HepG2 (cell line): ENCODE results near the gene DNAJC8. TPM values are rescaled to one million over a fixed set of nuclear protein-coding genes. Genes with fewer than 3 reads are reported as not detected.

Experiments used
- ATRX ChIP-seq: sonication (generic); formaldehyde crosslinking; IDR thresholded peaks from 2 replicates; pipeline ENCODE4 v1.4.0; 2020; ENCODE audit warnings: missing genetic modification reagents, borderline replicate concordance
- BRF2 ChIP-seq: sonication (generic); formaldehyde crosslinking; IDR thresholded peaks from 2 replicates; pipeline ENCODE4 v1.8.1; 2022; ENCODE audit warnings: mild to moderate bottlenecking, missing genetic modification reagents
- CEBPB ChIP-seq: IDR thresholded peaks from 2 replicates; pipeline ENCODE4 v1.6.1; 2011; ENCODE audit warnings: low read depth, low read length, improper control_type of control experiment, borderline replicate concordance
- EEA1 ChIP-seq: sonication (generic); formaldehyde crosslinking; IDR thresholded peaks from 2 replicates; pipeline ENCODE4 v1.5.1; 2020; ENCODE audit warnings: mild to moderate bottlenecking, missing genetic modification reagents, borderline replicate concordance
- ELK4 ChIP-seq: sonication (generic); formaldehyde crosslinking; IDR thresholded peaks from 2 replicates; pipeline ENCODE4 v1.9.0; 2021; ENCODE audit warnings: missing genetic modification reagents, borderline replicate concordance
- FIP1L1 ChIP-seq: fragments of 200-400 bp; formaldehyde crosslinking; IDR thresholded peaks from 2 replicates; pipeline ENCODE4 v1.6.1; 2018; ENCODE audit warnings: low read depth, mild to moderate bottlenecking, low read length, moderate library complexity, borderline replicate concordance; ENCODE audit not compliant: insufficient read depth
- FOXC1 ChIP-seq: sonication (generic); formaldehyde crosslinking; IDR thresholded peaks from 2 replicates; pipeline ENCODE4 v1.8.0; 2022; ENCODE audit warnings: mild to moderate bottlenecking, missing genetic modification reagents, borderline replicate concordance
- JUN ChIP-seq: sonication (generic); formaldehyde crosslinking; IDR thresholded peaks from 2 replicates; pipeline ENCODE4 v1.4.0; 2020; ENCODE audit warnings: mild to moderate bottlenecking, missing genetic modification reagents
- NCOA2 ChIP-seq: sonication (generic); formaldehyde crosslinking; IDR thresholded peaks from 2 replicates; pipeline ENCODE4 v1.8.0; 2022; ENCODE audit warnings: inconsistent platforms
- PHF20 ChIP-seq: sonication (generic); formaldehyde crosslinking; IDR thresholded peaks from 2 replicates; pipeline ENCODE4 v1.5.0; 2020; ENCODE audit warnings: mild to moderate bottlenecking, missing genetic modification reagents
- PRMT3 ChIP-seq: sonication (generic); formaldehyde crosslinking; IDR thresholded peaks from 2 replicates; pipeline ENCODE4 v1.8.1; 2022; ENCODE audit warnings: low read depth, mild to moderate bottlenecking, moderate library complexity, missing genetic modification reagents, borderline replicate concordance
- SCMH1 ChIP-seq: sonication (generic); formaldehyde crosslinking; IDR thresholded peaks from 2 replicates; pipeline ENCODE4 v1.9.0; 2021; ENCODE audit warnings: missing genetic modification reagents, mild to moderate bottlenecking, borderline replicate concordance
- SKIL ChIP-seq: sonication (generic); formaldehyde crosslinking; IDR thresholded peaks from 2 replicates; pipeline ENCODE4 v1.8.0; 2022; ENCODE audit warnings: missing genetic modification reagents, mild to moderate bottlenecking, moderate library complexity, borderline replicate concordance
- TCF7 ChIP-seq: sonication (generic); IDR thresholded peaks from 2 replicates; pipeline ENCODE4 v1.6.1; 2016; ENCODE audit warnings: antibody characterized with exemption, low read depth
- ZNF20 ChIP-seq: sonication (generic); formaldehyde crosslinking; IDR thresholded peaks from 2 replicates; pipeline ENCODE4 v1.4.0; 2020; ENCODE audit warnings: mild to moderate bottlenecking, moderate library complexity, missing genetic modification reagents
- ZNF235 ChIP-seq: sonication (generic); formaldehyde crosslinking; IDR thresholded peaks from 2 replicates; pipeline ENCODE4 v1.8.1; 2023; ENCODE audit warnings: mild to moderate bottlenecking, missing genetic modification reagents, borderline replicate concordance
- ZNF256 ChIP-seq: sonication (generic); formaldehyde crosslinking; conservative IDR thresholded peaks from 2 replicates; pipeline ENCODE4 v1.4.0; 2020; ENCODE audit warnings: missing genetic modification reagents
- ZNF275 ChIP-seq: sonication (generic); formaldehyde crosslinking; IDR thresholded peaks from 2 replicates; pipeline ENCODE4 v1.8.0; 2022; ENCODE audit warnings: missing genetic modification reagents, mild to moderate bottlenecking, inconsistent platforms, borderline replicate concordance
- ZNF34 ChIP-seq: sonication (generic); formaldehyde crosslinking; IDR thresholded peaks from 2 replicates; pipeline ENCODE4 v1.4.0; 2020; ENCODE audit warnings: mild to moderate bottlenecking, missing genetic modification reagents, borderline replicate concordance
- ZNF350 ChIP-seq: sonication (generic); formaldehyde crosslinking; IDR thresholded peaks from 2 replicates; pipeline ENCODE4 v1.4.0; 2020; ENCODE audit warnings: mild to moderate bottlenecking, low read depth, missing genetic modification reagents, borderline replicate concordance
- ZNF530 ChIP-seq: sonication (generic); formaldehyde crosslinking; IDR thresholded peaks from 2 replicates; pipeline ENCODE4 v1.5.0; 2020; ENCODE audit warnings: low read depth, mild to moderate bottlenecking, missing genetic modification reagents
- ZNF543 ChIP-seq: sonication (generic); formaldehyde crosslinking; IDR thresholded peaks from 2 replicates; pipeline ENCODE4 v1.4.0; 2020; ENCODE audit warnings: mild to moderate bottlenecking, missing genetic modification reagents
- ZNF607 ChIP-seq: sonication (generic); formaldehyde crosslinking; IDR thresholded peaks from 2 replicates; pipeline ENCODE4 v1.5.1; 2020; ENCODE audit warnings: missing genetic modification reagents, mild to moderate bottlenecking, borderline replicate concordance
- ZNF772 ChIP-seq: sonication (generic); formaldehyde crosslinking; IDR thresholded peaks from 2 replicates; pipeline ENCODE4 v1.5.0; 2020; ENCODE audit warnings: mild to moderate bottlenecking, missing genetic modification reagents
- polyA plus RNA-seq, 8 experiments: library from polyadenylated mRNA; depleted of rRNA in 3 of 8; stranded (reverse) in 7 of 8; unstranded in 1 of 8; fragments of >200 nt; fragmentation: Illumina TruSeq in 4 of 8; extraction: Trizol in 4 of 8; gene quantifications; 2 replicates each; pipeline versions ENCODE4 v1.2.1 to v1.2.3, GENCODE V29; 2011 to 2016; ENCODE audit warnings: low read depth in 4 of 8, missing spikeins in 1 of 8, mixed read lengths in 1 of 8; ENCODE audit not compliant: insufficient read depth in 1 of 8
- total RNA-seq, 5 experiments: library from RNA; depleted of rRNA; stranded (reverse); fragments of >200 nt; fragmentation: Illumina TruSeq; extraction: Trizol; gene quantifications; 2 replicates each; pipeline ENCODE4 v1.2.3, GENCODE V29; 2016; ENCODE audit warnings: low read depth in 1 of 5

The DNAJC8 gene
- total and polyA plus RNA-seq, 2 of the 13 experiments (the other 11 are each of a cell fraction or from before 2014, with no cell fraction given) = 54.5 to 126 TPM

GRCh38 chr1:28259252-28259933 lies 26.6 kb upstream of the DNAJC8 start, which contains the start of gene SESN2 (continued):
- TF ChIP-seq NCOA2 (CRISPR knock-in tag) (no peak), FIP1L1 (0 out of 2 replicates have a peak, but pooled peaks have one; percentile 45), ZNF530 (CRISPR knock-in tag) (no peak), EEA1 (CRISPR knock-in tag) (peak; percentile 73; the same call in 1 of the 2 replicates), ZNF772 (CRISPR knock-in tag) (peak; percentile 45), ELK4 (no peak), ZNF34 (CRISPR knock-in tag) (no peak), PRMT3 (CRISPR knock-in tag) (0 out of 2 replicates have a peak, but pooled peaks have one; percentile 32), BRF2 (CRISPR knock-in tag) (no peak), ATRX (CRISPR knock-in tag) (no peak), FOXC1 (CRISPR knock-in tag) (peak; percentile 84), CEBPB (peak; percentile 93), ZNF275 (peak; percentile 40; the same call in 1 of the 2 replicates), ZNF235 (0 out of 2 replicates have a peak, but pooled peaks have one; percentile 42), ZNF607 (CRISPR knock-in tag) (no peak; the same call in 1 of the 2 replicates), SCMH1 (no peak), SKIL (no peak), TCF7 (no peak), ZNF256 (CRISPR knock-in tag) (0 out of 2 replicates have a peak, but pooled peaks have one; percentile 52), ZNF20 (CRISPR knock-in tag) (0 out of 2 replicates have a peak, but pooled peaks have one; percentile 28), ZNF543 (CRISPR knock-in tag) (0 out of 2 replicates have a peak, but pooled peaks have one; percentile 25), ZNF350 (CRISPR knock-in tag) (peak; percentile 77; the same call in 1 of the 2 replicates), JUN (no peak), PHF20 (CRISPR knock-in tag) (no peak)
